ENCODE results near the gene PPP2R3A. TPM values are rescaled to one million over a fixed set of nuclear protein-coding genes. Genes with fewer than 3 reads are reported as not detected.

Gene PPP2R3A
- total RNA-seq, 1 donor from 2014 or later: 16.5 TPM

- no peaks in the 10 kb centered on the region for H3K9me3 Mint-ChIP-seq
- no peaks in the 10 kb centered on the region for H3K27me3 Mint-ChIP-seq
- H3K4me3 Mint-ChIP-seq: no peak overlapping the region
- H3K27ac Mint-ChIP-seq: no peak overlapping the region
- no peak for DNase-seq (ENCODE audit: extremely low spot score, unreplicated experiment)
- peaks cover 25% of the 10 kb centered on the region for H3K4me1 Mint-ChIP-seq (ENCODE audit: unreplicated experiment)
- peaks cover 5% of the 10 kb centered on the region for H3K36me3 Mint-ChIP-seq
- no peak for TF ChIP-seq CTCF (conservative IDR thresholded peaks at IDR 0.05)
These were observed 216.2 kb downstream of the PPP2R3A start for GRCh38 chr3:136181741-136182140.

GRCh38 chr3:136184703-136185102 lies 219.2 kb downstream of the PPP2R3A start:
- Mint-ChIP-seq H3K36me3 (peaks cover 5% of the 10 kb centered on the region), H3K9me3 (no peaks in the 10 kb centered on the region), H3K4me3 (no peak overlapping the region), H3K27me3 (no peaks in the 10 kb centered on the region), H3K27ac (no peak overlapping the region), H3K4me1 (ENCODE audit: unreplicated experiment) (peaks cover 30% of the 10 kb centered on the region)
- no peak for TF ChIP-seq CTCF (conservative IDR thresholded peaks at IDR 0.05)
- DNase-seq (ENCODE audit: extremely low spot score, unreplicated experiment): no peak

GRCh38 chr3:136186344-136186743 lies 220.8 kb downstream of the PPP2R3A start:
- Mint-ChIP-seq H3K27ac (peak overlapping the region; percentile 83), H3K9me3 (peaks cover 5% of the 10 kb centered on the region), H3K36me3 (peaks cover 10% of the 10 kb centered on the region), H3K4me3 (no peak overlapping the region), H3K27me3 (no peaks in the 10 kb centered on the region), H3K4me1 (ENCODE audit: unreplicated experiment) (peaks cover 36% of the 10 kb centered on the region)
- TF ChIP-seq CTCF (conservative IDR thresholded peaks at IDR 0.05): no peak
- DNase-seq (ENCODE audit: extremely low spot score, unreplicated experiment): no peak

GRCh38 chr3:136186846-136187245 lies 221.3 kb downstream of the PPP2R3A start:
- no peak for TF ChIP-seq CTCF (conservative IDR thresholded peaks at IDR 0.05)
- Mint-ChIP-seq H3K9me3 (peaks cover 5% of the 10 kb centered on the region), H3K4me3 (peak overlapping the region; percentile 0), H3K4me1 (ENCODE audit: unreplicated experiment) (peaks cover 41% of the 10 kb centered on the region), H3K27me3 (no peaks in the 10 kb centered on the region), H3K36me3 (peaks cover 10% of the 10 kb centered on the region), H3K27ac (no peak overlapping the region)
- DNase-seq (ENCODE audit: extremely low spot score, unreplicated experiment): no peak

- H3K27me3 Mint-ChIP-seq: no peaks in the 10 kb centered on the region
- H3K36me3 Mint-ChIP-seq: peaks cover 10% of the 10 kb centered on the region
- no peak overlapping the region for H3K27ac Mint-ChIP-seq
- no peak overlapping the region for H3K4me3 Mint-ChIP-seq
- H3K9me3 Mint-ChIP-seq: peaks cover 5% of the 10 kb centered on the region
- TF ChIP-seq CTCF (conservative IDR thresholded peaks at IDR 0.05): no peak
- H3K4me1 Mint-ChIP-seq (ENCODE audit: unreplicated experiment): peaks cover 42% of the 10 kb centered on the region
- no peak for DNase-seq (ENCODE audit: extremely low spot score, unreplicated experiment)
These were observed 222.3 kb downstream of the PPP2R3A start for GRCh38 chr3:136187868-136188267.

GRCh38 chr3:136189043-136189442 lies 223.5 kb downstream of the PPP2R3A start:
- Mint-ChIP-seq H3K27ac (peak overlapping the region; percentile 48), H3K4me1 (ENCODE audit: unreplicated experiment) (peaks cover 41% of the 10 kb centered on the region), H3K36me3 (peaks cover 10% of the 10 kb centered on the region), H3K4me3 (peak overlapping the region; percentile 45), H3K27me3 (no peaks in the 10 kb centered on the region), H3K9me3 (peaks cover 5% of the 10 kb centered on the region)
- TF ChIP-seq CTCF (conservative IDR thresholded peaks at IDR 0.05): no peak
- no peak for DNase-seq (ENCODE audit: extremely low spot score, unreplicated experiment)

Data from type B pancreatic cell (in vitro differentiated cells).